ENCODE data around the gene SLC25A12.

The SLC25A12 gene

DNA sequence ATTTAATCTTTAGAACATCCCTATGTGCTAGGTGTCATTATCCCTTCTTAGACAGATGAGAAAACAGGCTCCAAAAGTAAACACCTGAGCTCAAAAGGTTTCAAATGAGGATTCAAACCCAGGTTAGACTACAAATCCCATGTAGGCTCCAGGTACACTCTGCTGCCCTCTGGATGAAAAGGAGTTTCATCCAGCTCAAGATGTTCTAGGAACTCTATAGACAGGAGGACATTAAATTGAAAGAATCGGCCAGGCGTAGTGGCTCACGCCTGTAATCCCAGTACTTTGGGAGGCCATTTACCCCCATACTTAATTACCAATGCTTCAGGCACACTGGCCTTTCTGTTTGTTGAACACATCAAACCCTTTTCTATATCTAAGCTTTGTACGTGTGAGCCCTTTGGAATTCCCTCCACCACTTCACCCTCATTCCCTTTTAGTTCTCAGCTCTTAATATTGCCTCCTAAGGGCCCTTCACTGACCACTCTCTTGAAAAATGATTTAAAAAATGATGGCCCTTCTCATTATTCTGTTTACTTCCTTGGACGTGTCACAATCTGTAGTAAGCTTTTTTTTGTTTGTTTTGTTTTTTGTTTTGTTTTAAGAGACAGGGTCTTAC, 10.7 kb downstream of the SLC25A12 start:
- no peak for DNase-seq

DNA sequence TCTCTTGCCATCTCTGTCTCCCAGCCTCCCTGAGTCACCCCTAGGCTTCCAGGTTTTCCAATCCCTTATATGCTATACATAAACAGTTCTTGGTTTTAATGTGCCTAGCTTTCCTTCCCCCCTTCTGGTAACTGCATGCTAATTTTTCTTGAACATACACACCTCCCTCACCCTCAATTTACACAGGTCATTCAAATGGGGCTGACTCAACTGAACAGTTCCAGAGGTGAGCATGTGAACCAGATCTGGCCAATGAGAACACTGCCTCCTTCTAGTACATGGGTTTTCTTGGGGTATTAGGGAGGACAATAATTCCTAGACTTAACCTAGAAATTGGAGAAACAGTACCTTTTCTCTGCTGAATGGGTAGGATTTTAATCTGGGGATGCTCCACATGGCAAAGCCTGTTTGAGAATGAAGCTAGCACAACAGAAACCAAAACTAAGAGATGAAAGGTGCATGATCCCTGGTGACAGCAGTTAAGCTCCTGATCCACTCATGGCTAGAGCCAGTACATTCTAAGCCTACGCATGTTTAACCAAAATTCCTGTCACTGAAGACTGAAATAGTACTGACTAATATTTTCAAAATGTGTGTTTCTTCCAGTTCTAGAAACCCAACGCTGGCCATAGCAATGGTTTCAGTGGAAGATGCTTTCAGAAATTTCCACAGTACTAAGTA, 11.8 kb downstream of the SLC25A12 start:
- DNase-seq: no peak

- DNase-seq: no peak
Observed at GRCh38 chr2:171880774-171881173, 13.3 kb downstream of the SLC25A12 start.

- DNase-seq: no peak
Observed at GRCh38 chr2:171879865-171880264, 14.2 kb downstream of the SLC25A12 start.

- DNase-seq: no peak
Observed at GRCh38 chr2:171878481-171878993, 15.5 kb downstream of the SLC25A12 start.

DNA sequence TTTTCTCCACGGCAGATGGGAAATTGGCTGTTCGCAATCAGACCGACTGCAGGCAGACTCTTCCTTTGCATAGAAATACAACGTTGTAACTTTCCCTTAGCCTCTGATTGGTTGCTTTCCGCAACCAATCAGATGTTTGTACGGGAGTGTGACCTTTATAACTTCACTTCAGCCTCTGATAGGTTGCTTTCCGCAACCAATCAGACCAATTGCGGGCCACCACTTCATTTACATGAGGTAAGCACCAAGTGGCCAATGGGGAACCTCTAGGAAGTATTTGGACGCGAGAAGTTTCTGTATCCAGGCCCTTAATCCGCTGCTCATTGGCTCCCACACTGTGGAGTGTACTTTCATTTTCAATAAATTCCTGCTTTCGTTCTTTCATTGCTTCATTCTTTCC, 19.1 kb downstream of the SLC25A12 start:
- DNase-seq: no peak

- DNase-seq: no peak
Observed at GRCh38 chr2:171874517-171874916, 19.5 kb downstream of the SLC25A12 start.

DNA sequence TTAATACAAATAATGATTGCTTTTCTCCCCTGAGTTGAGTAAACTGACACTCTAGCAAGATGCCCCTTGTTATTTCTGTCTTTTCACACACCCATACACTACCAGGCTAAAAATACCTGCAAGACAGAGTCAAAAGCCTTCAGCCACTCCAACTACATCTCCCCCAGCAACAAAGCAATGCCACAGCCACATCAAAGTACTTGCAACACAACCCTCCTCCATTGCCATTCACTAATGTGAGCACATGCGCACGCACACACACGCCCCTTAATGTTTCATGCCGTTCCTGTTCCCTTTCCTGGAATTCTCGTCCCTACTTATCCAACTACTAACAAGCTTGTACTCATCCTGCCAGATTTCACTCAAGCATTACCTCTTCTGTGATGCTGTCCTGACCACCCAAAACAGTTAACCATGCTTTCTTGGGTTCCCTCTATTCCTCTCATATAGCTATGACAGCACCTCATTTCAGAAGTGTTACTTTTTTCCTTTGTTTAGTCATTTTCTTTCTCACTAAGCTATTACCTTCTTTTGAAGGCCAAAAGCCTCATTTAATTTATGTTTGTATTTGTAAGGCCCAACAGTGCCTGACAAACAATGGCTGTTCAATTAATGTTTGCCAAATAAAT, 29.6 kb downstream of the SLC25A12 start:
- DNase-seq: no peak

GRCh38 chr2:171862501-171862900, 31.5 kb downstream of the SLC25A12 start:
- DNase-seq: no peak

GRCh38 chr2:171858397-171858958, 35.6 kb downstream of the SLC25A12 start:
- DNase-seq: no peak

DNA sequence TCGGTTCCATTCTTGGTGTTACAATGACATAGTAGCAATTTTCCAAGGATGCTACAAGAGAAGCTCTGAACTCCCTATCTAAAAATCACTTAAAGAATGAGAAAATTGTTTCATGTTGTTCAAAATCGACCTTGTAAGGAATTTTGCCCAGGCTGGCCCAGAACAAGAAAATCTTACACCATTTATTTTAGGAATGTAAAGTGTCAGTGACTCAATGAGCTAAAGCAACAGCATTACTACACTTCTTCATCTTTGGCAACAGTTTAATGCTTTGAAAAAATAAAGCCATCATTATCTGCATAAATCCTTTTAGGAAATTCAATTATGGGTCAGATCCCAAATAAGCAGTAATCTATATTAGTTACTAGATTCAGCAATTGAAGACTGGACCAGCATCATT, 38.6 kb downstream of the SLC25A12 start:
- DNase-seq: no peak

DNA sequence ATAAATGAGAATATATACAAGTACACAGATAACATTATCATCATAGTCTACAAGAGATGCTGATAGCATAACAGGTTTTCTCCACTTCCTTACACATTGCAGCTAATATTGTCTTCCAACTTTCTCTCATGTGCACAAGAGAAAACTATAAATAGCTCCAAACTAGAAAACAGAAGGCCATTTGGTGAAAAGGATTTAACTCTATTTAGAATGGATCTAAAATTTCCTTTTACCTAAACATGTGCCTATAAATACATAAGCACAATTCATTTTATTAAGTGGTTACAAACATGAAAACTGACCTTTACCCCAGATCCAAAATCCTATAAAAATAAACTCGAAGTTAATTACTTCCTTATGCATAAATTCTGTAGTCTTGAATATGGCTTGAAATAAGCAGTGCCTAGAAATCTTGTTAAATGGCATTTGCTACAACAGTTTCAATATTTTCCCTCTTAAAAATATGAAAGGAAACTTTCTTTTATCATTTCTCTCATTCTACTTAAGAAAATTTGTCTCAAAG, 41.6 kb downstream of the SLC25A12 start:
- DNase-seq: no peak

DNA sequence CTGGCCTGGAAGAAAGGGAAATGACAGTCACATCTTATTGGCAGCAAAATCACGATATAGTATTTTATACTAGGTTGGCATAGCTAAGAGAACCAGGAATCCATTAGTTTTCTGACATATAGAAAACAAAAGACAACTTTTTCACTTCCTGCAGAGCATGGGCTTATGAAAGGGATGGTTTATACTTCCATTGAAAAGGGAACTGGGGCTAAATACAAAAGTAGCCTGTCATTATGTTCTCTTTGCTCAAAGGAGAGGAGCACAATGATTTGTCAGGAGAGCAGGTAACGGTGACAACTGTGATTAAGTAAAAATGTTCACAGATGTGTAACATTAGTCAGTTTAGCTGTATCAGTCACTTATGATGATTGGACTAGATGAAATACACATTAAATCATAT, 46.4 kb downstream of the SLC25A12 start:
- DNase-seq: no peak

DNA sequence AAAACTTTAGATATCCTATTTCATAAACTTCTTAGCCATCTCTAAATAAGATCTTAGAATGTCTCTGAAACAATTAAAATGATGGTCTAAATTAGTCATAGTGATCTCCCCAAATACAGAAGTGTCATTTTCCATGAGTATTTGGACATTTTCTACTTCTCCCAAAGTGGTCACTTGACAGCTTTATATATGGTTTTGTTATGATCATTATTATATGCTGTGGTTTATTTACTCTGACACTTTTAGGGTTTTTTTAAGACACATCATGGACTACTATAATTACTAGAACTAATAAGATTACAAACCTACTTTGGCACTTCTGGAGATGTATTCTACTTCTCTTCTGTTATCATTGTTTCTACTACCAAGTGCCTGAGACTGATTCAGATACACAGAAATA, 47.1 kb downstream of the SLC25A12 start:
- DNase-seq: no peak

DNA sequence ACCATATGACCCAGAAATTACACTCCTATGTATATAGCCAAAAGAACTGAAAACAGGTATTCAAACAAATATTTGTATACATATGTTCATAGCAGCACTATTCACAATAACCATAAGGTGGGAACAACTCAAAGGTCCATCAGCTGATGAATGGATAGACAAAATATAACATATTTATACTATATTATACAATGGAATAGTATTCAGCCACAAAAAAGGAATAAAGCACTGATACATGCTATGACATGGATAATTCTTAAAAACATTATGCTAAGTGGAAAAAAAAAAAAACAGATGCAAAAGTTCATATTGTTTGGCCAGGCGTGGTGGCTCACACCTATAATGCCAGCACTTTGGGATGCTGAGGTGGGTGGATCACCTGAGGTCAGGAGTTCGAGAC, 52.0 kb downstream of the SLC25A12 start:
- DNase-seq: no peak

DNA sequence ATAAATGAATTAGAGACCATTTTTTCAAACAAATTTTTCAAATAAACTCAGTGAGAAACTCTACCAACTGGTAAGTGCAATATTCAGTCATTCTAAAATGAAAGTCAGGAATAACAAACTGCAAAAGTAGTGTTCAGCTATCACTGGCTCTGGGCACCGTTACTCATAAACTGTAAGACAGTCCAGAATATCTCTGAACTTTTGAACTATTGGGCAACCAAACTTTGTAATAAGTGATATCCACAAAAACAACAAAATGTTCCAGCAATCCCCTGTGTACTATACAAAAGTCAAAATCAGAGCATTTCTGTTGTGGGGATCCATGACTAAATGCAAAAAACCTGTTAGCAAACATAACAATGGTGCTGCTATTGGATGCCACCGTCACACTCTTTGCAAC, 56.3 kb downstream of the SLC25A12 start:
- no peak for DNase-seq

DNA sequence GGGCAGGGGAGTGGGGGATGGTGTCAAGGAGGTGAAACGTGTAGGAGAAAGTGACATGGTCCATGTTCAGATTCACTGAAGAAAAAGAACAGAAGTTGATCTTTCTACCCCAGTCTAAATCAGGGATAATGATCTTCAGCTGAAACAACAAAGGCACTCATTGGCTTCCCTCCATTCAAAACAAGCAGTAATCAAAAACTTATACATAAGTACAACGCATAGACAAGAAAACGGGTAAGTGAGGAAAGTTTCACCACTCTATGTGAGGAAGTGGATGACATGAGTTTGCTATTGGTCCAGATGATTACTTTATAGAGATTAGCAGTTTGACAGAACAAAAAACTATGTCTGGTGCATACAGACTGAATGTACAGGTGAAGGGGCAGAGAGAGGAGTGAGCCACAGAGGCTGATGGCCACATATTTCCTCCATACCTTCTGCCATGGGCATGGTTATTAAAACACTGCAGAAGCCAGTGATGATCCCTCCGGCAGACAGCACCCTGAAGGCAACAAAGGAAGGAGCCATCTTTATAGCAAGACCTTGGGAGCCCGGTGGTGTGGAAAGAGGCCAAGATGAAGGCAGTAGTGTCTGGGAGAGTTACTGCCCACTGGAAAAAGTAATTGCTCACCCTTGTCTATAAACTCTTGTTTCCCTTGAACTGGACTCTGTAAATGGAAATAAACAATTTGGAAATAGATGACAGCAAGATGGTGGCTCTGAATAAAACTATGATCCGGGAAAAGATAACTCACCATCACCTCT, 57.7 kb downstream of the SLC25A12 start:
- DNase-seq: no peak

DNA sequence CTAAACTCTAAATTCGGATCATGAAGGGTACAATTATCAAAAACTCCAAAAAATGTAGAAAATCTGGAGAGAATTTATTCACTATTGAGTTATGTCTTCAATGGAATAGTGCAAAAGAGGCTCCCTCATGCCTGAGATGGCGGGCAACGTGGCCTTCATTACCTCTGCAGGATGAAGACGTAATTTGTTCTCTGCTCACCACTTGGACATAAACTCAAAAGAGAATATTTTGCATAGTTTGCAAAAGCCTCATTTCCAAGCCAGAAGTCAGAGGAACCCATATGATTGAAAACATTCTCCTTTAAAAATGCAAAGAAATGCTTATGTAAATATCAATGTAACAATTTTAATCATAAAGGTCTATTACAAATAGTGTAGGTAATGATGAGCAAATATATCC, 58.7 kb downstream of the SLC25A12 start:
- no peak for DNase-seq

- no peak for DNase-seq
Observed at GRCh38 chr2:171834286-171834685, 59.8 kb downstream of the SLC25A12 start.

DNA sequence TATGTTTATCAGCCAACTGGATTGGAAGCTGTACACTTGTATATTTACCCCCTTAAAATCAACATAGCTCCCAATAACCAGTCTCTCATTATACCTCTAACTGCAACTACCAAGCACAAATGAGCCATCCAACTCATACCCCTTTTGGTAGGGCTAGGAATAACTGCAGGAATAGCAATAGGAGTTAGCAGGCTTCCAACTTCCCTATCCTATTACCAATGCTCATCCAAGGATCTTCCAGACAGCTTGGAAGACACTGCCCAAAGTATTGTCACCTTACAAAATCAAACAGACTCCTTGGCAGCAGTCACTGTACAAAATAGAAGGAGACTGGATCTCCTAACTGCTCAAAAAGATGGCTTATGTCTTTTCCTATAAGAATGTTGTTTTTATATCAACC, 61.6 kb downstream of the SLC25A12 start:
- no peak for DNase-seq

- DNase-seq: no peak
Observed at GRCh38 chr2:171830039-171830438, 64.0 kb downstream of the SLC25A12 start.

DNA sequence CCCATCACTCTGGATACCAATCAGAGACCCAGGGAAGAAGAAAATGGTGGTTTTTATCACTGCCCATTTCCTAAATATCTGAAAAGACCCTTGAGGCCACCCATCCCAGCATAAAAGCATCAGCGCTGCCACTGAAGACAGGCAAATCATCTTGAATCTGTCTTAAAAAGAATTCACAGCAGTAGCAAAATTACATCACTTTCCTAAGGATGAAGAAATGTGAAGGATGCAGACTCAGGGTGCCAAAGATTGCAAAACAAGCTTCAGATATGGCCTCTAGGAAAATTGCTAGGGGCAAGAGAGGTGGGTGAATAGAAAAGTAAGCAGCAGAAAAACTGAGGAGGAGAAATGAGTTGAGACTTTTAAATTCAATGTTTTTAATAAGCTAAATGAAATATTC, 70.0 kb downstream of the SLC25A12 start:
- no peak for DNase-seq

All from NCI-H1417 treated with DMSO at 0.1 percent for 48 hours (cell line).